ENCODE results near the gene CEMIP. TPM values are rescaled to one million over a fixed set of nuclear protein-coding genes. Genes with fewer than 3 reads are reported as not detected.

The CEMIP gene
- total and polyA plus RNA-seq, 3 experiments from 2014 or later, result not detected

DNA sequence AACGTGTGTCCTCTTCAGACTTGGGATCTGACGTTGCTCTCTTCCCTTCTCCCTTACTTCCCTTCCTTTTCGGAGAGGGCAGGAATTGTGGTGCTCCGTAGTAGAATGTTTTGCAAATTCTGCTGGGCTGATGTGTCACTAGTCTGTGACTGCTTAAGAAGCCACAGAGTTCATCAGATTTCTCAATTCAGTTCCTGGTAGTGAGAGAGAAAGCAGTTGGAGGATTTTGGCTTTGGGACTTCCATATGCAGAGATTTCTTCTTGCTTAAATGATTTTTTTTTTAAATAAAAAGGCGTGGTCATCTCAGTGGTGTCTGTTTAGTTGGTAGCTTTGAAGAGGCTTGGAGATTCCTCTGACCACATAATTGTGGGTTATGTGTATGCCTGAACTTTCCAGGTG is 10.1 kb downstream of the CEMIP start:
- no peaks in the 10 kb centered on the region for H3K4me1 ChIP-seq (ENCODE audit: insufficient read depth, low read length)
- Mint-ChIP-seq H3K9me3 (no peaks in the 10 kb centered on the region), H3K36me3 (no peaks in the 10 kb centered on the region), H3K27me3 (peaks cover 5 to 24% of the 10 kb centered on the region in 2 donors), H3K27ac (no peak overlapping the region), H3K4me3 (no peak overlapping the region), H3K4me1 (no peaks in the 10 kb centered on the region)
- ChIA-PET CTCF (no interaction called here), POLR2A (no interaction called here)
- no peak for DNase-seq
- H3K9me3 ChIP-seq (ENCODE audit: low read length), result no peaks in the 10 kb centered on the region
- H3K27ac ChIP-seq (ENCODE audit: low read depth, low read length), result no peak overlapping the region
- no peak overlapping the region for H3K4me3 ChIP-seq (ENCODE audit: low read length)
- H3K27me3 ChIP-seq (ENCODE audit: insufficient read depth, low read length, poor library complexity, severe bottlenecking), result no peaks in the 10 kb centered on the region
- no peaks in the 10 kb centered on the region for H3K36me3 ChIP-seq (ENCODE audit: insufficient read depth, low read length)

DNA sequence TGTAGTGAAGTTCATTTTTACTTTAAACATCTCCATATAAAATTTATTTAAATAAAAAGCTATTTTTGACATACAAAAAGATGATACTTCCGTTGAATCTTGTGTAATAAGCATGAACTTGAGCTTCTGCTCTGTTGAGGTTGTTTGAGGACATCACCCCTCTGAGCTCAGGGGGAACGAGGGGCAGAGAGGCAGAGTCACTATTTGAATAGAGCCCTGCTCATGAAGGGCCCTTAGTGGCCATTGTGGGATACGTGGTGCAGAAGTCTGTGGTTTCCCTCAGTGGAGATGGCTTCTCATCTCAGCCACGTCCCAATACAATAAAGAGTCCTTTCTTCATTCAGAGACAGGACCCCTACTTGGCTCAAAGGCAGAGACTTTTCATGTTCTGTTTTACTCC is 10.6 kb downstream of the CEMIP start:
- Histone ChIP-seq H3K36me3 (ENCODE audit: insufficient read depth, low read length) (no peaks in the 10 kb centered on the region), H3K27ac (ENCODE audit: low read depth, low read length) (no peak overlapping the region), H3K9me3 (ENCODE audit: low read length) (no peaks in the 10 kb centered on the region), H3K27me3 (ENCODE audit: insufficient read depth, low read length, poor library complexity, severe bottlenecking) (no peaks in the 10 kb centered on the region), H3K4me1 (ENCODE audit: insufficient read depth, low read length) (no peaks in the 10 kb centered on the region), H3K4me3 (ENCODE audit: low read length) (no peak overlapping the region)
- DNase-seq, result no peak
- H3K4me3 Mint-ChIP-seq, result no peak overlapping the region
- H3K27me3 Mint-ChIP-seq, result peaks cover 7 to 27% of the 10 kb centered on the region in 2 donors
- no peak overlapping the region for H3K27ac Mint-ChIP-seq
- H3K4me1 Mint-ChIP-seq, result no peaks in the 10 kb centered on the region
- H3K9me3 Mint-ChIP-seq, result no peaks in the 10 kb centered on the region
- CTCF ChIA-PET, result no interaction called here
- no peaks in the 10 kb centered on the region for H3K36me3 Mint-ChIP-seq
- POLR2A ChIA-PET, result no interaction called here

DNA sequence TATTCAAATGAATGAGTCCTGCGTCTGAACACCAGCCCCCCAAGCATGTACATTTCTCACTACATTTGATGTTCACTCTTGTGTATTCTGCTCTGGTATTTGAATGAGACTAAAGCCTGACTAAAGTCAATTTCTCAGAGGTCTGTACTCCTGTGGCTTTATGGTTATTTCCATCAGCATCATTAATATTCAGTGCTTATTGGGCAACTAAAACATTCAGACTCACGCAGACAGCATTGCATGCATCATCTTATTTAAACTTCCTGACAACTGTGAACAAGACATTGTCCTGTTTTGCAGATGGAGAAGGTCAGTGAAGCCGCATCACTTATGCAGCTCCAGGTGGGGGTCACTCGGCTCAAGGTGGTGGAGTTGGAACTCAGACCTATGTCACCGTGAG is 11.1 kb downstream of the CEMIP start:
- Histone ChIP-seq H3K27ac (ENCODE audit: low read depth, low read length) (no peak overlapping the region), H3K27me3 (ENCODE audit: insufficient read depth, low read length, poor library complexity, severe bottlenecking) (no peaks in the 10 kb centered on the region), H3K4me3 (ENCODE audit: low read length) (no peak overlapping the region), H3K9me3 (ENCODE audit: low read length) (no peaks in the 10 kb centered on the region), H3K36me3 (ENCODE audit: insufficient read depth, low read length) (no peaks in the 10 kb centered on the region), H3K4me1 (ENCODE audit: insufficient read depth, low read length) (no peaks in the 10 kb centered on the region)
- H3K36me3 Mint-ChIP-seq, result no peaks in the 10 kb centered on the region
- H3K4me3 Mint-ChIP-seq, result no peak overlapping the region
- POLR2A ChIA-PET, result no interaction called here
- no peaks in the 10 kb centered on the region for H3K9me3 Mint-ChIP-seq
- H3K27me3 Mint-ChIP-seq, result peaks cover 8 to 31% of the 10 kb centered on the region in 2 donors
- no peak overlapping the region for H3K27ac Mint-ChIP-seq
- DNase-seq, result no peak
- CTCF ChIA-PET, result no interaction called here
- no peaks in the 10 kb centered on the region for H3K4me1 Mint-ChIP-seq

DNA sequence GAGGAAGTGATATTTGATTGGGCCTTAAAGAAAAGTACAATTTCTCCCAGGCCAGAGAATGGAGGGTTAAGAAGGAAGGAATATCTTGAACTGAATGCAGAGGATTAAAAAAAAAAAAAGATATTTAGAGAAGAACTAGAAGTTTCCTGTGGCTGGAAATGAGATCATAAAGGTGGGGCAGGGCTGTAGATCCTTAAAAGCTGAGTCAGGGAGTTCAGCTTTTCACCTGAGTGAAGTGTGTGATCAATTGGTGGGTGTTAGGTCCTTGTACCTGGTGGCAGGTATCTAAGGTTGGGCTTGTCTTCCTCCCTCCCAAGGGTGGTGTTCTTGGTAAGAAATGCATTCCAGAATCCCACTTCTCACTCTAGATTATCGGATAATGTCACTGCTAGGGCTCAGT is 11.8 kb downstream of the CEMIP start:
- POLR2A ChIA-PET, result no interaction called here
- Histone ChIP-seq H3K36me3 (ENCODE audit: insufficient read depth, low read length) (no peaks in the 10 kb centered on the region), H3K27ac (ENCODE audit: low read depth, low read length) (no peak overlapping the region), H3K27me3 (ENCODE audit: insufficient read depth, low read length, poor library complexity, severe bottlenecking) (no peaks in the 10 kb centered on the region), H3K4me3 (ENCODE audit: low read length) (no peak overlapping the region), H3K4me1 (ENCODE audit: insufficient read depth, low read length) (no peaks in the 10 kb centered on the region), H3K9me3 (ENCODE audit: low read length) (no peaks in the 10 kb centered on the region)
- DNase-seq, result no peak
- Mint-ChIP-seq H3K9me3 (no peaks in the 10 kb centered on the region), H3K4me1 (no peaks in the 10 kb centered on the region), H3K36me3 (no peaks in the 10 kb centered on the region), H3K27me3 (peaks cover 12 to 33% of the 10 kb centered on the region in 2 donors), H3K4me3 (no peak overlapping the region), H3K27ac (no peak overlapping the region)
- CTCF ChIA-PET, result no interaction called here

DNA sequence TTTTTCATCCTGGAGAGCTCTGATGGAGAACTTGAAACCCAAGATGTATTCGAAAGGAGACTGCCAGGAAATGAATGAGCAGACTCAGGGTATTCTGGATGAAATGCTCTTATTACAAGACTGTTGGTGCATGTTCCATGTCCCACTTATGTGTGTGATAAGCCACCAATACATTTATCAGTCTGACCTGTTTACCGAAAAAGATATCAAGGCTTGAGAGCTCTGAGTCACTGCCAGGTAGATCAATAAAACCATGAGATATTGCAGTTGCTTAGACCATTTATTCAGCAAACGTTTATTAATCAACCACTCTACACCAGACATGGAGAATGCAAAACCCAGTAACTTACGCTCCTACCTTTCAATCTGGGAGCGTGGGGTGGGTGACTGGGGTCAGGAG is 17.2 kb downstream of the CEMIP start:
- H3K4me3 ChIP-seq (ENCODE audit: low read length), result no peak overlapping the region
- H3K4me1 ChIP-seq (ENCODE audit: insufficient read depth, low read length), result no peaks in the 10 kb centered on the region
- H3K36me3 Mint-ChIP-seq, result no peaks in the 10 kb centered on the region
- POLR2A ChIA-PET, result no interaction called here
- no peak overlapping the region for H3K27ac Mint-ChIP-seq
- H3K27me3 ChIP-seq (ENCODE audit: insufficient read depth, low read length, poor library complexity, severe bottlenecking), result no peaks in the 10 kb centered on the region
- H3K27me3 Mint-ChIP-seq, result peaks cover 11 to 33% of the 10 kb centered on the region in 2 donors
- no peaks in the 10 kb centered on the region for H3K9me3 Mint-ChIP-seq
- H3K27ac ChIP-seq (ENCODE audit: low read depth, low read length), result no peak overlapping the region
- CTCF ChIA-PET, result no interaction called here
- no peaks in the 10 kb centered on the region for H3K9me3 ChIP-seq (ENCODE audit: low read length)
- H3K4me1 Mint-ChIP-seq, result no peaks in the 10 kb centered on the region
- H3K4me3 Mint-ChIP-seq, result no peak overlapping the region
- H3K36me3 ChIP-seq (ENCODE audit: insufficient read depth, low read length), result no peaks in the 10 kb centered on the region
- DNase-seq, result no peak

DNA sequence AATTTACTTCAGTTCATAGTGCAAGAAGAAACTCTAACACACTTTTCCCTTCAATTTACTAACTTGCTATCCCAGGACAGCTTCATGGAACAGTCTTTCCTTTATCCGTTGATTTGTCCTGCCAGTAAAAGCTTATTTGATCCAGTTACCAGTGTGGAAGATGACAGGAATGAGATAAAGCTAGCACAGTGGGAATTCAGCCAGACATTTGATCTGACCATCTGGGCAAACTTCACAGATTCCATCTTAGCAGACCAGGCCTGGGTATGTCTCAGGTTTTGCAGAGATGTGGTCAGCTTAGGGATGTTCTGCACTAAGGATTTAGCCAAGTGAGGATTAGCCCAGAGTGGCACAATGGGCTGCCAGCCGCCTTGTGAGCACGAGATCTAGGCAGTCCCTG is 19.7 kb downstream of the CEMIP start:
- H3K9me3 ChIP-seq (ENCODE audit: low read length), result no peaks in the 10 kb centered on the region
- Mint-ChIP-seq H3K4me1 (peaks cover 0 to 8% (median 5%) of the 10 kb centered on the region in 3 donors), H3K36me3 (no peaks in the 10 kb centered on the region), H3K9me3 (no peaks in the 10 kb centered on the region), H3K27me3 (peaks cover 11 to 23% of the 10 kb centered on the region in 2 donors), H3K4me3 (no peak overlapping the region), H3K27ac (no peak overlapping the region)
- H3K4me1 ChIP-seq (ENCODE audit: insufficient read depth, low read length), result peaks cover 6% of the 10 kb centered on the region
- ChIA-PET POLR2A (no interaction called here), CTCF (no interaction called here)
- H3K27me3 ChIP-seq (ENCODE audit: insufficient read depth, low read length, poor library complexity, severe bottlenecking), result no peaks in the 10 kb centered on the region
- DNase-seq, result no peak
- H3K27ac ChIP-seq (ENCODE audit: low read depth, low read length), result no peak overlapping the region
- no peak overlapping the region for H3K4me3 ChIP-seq (ENCODE audit: low read length)
- no peaks in the 10 kb centered on the region for H3K36me3 ChIP-seq (ENCODE audit: insufficient read depth, low read length)

DNA sequence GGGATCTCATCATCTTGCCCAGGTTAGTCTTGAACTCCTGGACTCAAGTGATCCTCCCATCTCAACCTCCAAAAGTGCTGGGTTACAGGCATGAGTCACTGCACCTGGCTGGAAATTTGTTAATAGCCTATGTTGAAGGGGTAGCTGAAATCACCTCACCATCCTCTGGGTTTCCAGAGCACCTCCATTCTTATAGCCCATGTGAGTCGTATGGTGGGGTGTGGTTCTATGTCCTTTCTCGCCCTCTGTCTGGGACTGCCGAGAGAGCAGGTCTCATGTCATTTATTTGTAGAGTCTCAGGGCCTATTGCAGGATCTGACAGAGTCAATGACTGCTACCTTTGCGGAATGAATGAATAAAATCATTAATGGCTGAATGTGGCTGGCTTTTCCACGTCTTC is 20.9 kb downstream of the CEMIP start:
- peaks cover 12 to 18% of the 10 kb centered on the region in 2 donors for H3K27me3 Mint-ChIP-seq
- no peak overlapping the region for H3K4me3 ChIP-seq (ENCODE audit: low read length)
- H3K27me3 ChIP-seq (ENCODE audit: insufficient read depth, low read length, poor library complexity, severe bottlenecking), result no peaks in the 10 kb centered on the region
- peaks cover 3 to 20% (median 16%) of the 10 kb centered on the region in 3 donors for H3K4me1 Mint-ChIP-seq
- peaks cover 13% of the 10 kb centered on the region for H3K4me1 ChIP-seq (ENCODE audit: insufficient read depth, low read length)
- DNase-seq, result no peak
- ChIA-PET CTCF (no interaction called here), POLR2A (no interaction called here)
- H3K9me3 ChIP-seq (ENCODE audit: low read length), result no peaks in the 10 kb centered on the region
- H3K36me3 ChIP-seq (ENCODE audit: insufficient read depth, low read length), result no peaks in the 10 kb centered on the region
- no peaks in the 10 kb centered on the region for H3K9me3 Mint-ChIP-seq
- no peak overlapping the region for H3K27ac ChIP-seq (ENCODE audit: low read depth, low read length)
- H3K36me3 Mint-ChIP-seq, result no peaks in the 10 kb centered on the region
- no peak overlapping the region for H3K27ac Mint-ChIP-seq
- no peak overlapping the region for H3K4me3 Mint-ChIP-seq

DNA sequence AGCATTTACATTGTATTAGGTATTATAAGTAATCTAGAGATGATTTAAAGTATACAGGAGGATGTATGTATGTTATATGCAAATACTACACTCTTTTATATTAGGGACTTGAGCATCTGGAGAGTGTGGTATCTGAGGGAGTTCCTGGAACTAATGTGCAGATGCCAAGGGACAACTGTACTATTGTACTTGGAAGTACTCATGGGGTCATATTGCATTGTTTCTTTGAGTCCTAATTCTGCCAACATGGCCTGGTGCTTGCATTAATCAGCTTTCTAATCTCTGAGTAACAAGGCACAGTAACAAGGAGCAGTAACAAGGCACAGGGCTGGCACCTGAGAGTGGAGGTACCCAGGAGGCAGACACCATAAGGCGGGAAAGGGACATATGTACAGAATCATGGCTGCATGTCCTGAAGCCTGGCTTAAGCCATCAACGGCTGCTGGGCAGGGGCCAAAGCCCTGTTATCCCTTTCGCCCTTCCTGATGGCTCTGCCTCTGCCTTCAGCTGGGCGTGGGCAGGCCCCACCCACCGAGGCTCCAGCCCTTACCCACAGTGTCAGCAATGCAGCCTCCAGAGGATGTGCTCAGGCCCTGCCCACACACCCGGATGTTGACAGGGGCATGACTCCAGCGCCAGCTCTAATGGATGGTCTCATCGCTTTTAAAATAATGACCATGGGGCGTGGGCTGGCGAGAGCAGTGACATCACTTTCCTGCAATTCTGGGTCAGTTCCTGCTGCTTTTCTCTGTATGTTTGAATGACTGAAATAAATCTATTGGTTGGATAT is 22.9 kb downstream of the CEMIP start:
- Mint-ChIP-seq H3K36me3 (no peaks in the 10 kb centered on the region), H3K27ac (no peak overlapping the region), H3K4me1 (peaks cover 5 to 28% (median 19%) of the 10 kb centered on the region in 3 donors), H3K4me3 (no peak overlapping the region), H3K9me3 (no peaks in the 10 kb centered on the region), H3K27me3 (peaks cover 7 to 8% of the 10 kb centered on the region in 2 donors)
- POLR2A ChIA-PET, result no interaction called here
- no peaks in the 10 kb centered on the region for H3K36me3 ChIP-seq (ENCODE audit: insufficient read depth, low read length)
- H3K27me3 ChIP-seq (ENCODE audit: insufficient read depth, low read length, poor library complexity, severe bottlenecking), result no peaks in the 10 kb centered on the region
- H3K4me1 ChIP-seq (ENCODE audit: insufficient read depth, low read length), result peaks cover 13% of the 10 kb centered on the region
- H3K4me3 ChIP-seq (ENCODE audit: low read length), result no peak overlapping the region
- H3K27ac ChIP-seq (ENCODE audit: low read depth, low read length), result no peak overlapping the region
- no peak for DNase-seq
- no peaks in the 10 kb centered on the region for H3K9me3 ChIP-seq (ENCODE audit: low read length)
- CTCF ChIA-PET, result no interaction called here

Data from CD8-positive, alpha-beta memory T cell (primary cell).